VCaP (cell line): ENCODE data around the gene PACRG.

Experiments
- H3K27ac ChIP-seq: fragments of 450-650 bp; 2 replicates; pipeline ENCODE4 v1.5.1; 2017
- TF ChIP-seq, protein P1 (sequence below): fragments of 450-650 bp; conservative IDR thresholded peaks from 2 replicates; pipeline ENCODE4 v1.5.1; 2017; ENCODE audit warnings: mild to moderate bottlenecking, moderate library complexity

PACRG gene

DNA sequence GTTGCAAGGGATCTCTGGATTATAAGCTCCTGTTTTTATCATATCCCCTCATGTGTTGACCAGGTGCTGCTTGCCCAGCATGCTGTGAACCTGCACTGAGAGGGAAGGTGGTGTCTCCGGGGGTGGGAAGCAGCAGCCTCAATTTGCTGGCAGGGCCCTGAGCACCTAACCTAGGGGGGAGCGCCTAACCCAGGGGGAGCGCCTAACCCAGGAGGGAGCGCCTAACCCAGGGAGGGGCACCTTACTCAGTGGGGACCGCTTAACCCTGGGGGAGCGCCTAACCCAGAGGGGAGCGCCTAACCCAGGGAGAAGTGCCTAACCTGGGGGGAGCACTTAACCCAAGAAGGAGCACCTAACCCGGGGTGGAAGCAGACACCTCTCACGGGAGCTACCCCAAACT lies 603.5 kb downstream of the PACRG start:
- TF ChIP-seq, protein P1, sequence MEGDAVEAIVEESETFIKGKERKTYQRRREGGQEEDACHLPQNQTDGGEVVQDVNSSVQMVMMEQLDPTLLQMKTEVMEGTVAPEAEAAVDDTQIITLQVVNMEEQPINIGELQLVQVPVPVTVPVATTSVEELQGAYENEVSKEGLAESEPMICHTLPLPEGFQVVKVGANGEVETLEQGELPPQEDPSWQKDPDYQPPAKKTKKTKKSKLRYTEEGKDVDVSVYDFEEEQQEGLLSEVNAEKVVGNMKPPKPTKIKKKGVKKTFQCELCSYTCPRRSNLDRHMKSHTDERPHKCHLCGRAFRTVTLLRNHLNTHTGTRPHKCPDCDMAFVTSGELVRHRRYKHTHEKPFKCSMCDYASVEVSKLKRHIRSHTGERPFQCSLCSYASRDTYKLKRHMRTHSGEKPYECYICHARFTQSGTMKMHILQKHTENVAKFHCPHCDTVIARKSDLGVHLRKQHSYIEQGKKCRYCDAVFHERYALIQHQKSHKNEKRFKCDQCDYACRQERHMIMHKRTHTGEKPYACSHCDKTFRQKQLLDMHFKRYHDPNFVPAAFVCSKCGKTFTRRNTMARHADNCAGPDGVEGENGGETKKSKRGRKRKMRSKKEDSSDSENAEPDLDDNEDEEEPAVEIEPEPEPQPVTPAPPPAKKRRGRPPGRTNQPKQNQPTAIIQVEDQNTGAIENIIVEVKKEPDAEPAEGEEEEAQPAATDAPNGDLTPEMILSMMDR: no peak
- no peak overlapping the region for H3K27ac ChIP-seq

DNA sequence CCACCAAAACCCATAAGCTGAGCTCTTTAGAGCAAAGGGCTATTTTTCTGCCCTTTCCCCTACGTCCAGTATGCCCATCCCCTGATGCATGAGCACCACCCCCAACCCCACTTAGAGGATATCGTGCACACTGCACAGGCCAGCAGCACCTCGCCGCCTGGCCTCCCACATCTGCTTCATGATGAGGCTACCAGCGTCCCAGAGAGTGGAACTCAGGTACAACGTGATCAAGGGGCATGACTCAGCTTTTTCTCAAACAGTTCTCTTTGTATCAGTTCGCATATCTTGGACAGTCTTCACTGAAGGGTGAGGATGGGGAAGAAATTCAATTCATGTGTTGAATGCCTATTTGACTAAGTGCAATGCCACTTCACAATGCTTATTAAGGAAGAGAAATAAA lies 604.8 kb downstream of the PACRG start:
- TF ChIP-seq, protein P1: no peak
- H3K27ac ChIP-seq: no peak overlapping the region

DNA sequence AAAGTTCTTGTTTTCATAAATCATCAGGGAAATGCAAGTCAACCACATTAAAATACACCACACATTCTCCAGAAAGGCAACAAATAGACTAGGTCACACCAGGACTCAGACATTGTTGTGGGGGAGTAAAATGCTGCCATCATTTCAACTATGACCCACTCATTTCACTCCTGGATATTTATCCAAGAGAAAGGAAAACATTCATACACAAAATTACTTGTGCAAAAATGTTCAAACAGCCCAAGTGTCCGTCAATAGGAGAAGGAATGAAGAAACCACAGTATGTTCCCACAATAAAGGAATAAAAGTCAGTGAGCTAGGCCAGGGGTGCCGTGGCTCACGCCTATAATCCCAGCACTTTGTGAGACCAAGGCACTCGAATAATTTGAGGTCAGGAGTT lies 605.3 kb downstream of the PACRG start:
- H3K27ac ChIP-seq: no peak overlapping the region
- TF ChIP-seq, protein P1: no peak

DNA sequence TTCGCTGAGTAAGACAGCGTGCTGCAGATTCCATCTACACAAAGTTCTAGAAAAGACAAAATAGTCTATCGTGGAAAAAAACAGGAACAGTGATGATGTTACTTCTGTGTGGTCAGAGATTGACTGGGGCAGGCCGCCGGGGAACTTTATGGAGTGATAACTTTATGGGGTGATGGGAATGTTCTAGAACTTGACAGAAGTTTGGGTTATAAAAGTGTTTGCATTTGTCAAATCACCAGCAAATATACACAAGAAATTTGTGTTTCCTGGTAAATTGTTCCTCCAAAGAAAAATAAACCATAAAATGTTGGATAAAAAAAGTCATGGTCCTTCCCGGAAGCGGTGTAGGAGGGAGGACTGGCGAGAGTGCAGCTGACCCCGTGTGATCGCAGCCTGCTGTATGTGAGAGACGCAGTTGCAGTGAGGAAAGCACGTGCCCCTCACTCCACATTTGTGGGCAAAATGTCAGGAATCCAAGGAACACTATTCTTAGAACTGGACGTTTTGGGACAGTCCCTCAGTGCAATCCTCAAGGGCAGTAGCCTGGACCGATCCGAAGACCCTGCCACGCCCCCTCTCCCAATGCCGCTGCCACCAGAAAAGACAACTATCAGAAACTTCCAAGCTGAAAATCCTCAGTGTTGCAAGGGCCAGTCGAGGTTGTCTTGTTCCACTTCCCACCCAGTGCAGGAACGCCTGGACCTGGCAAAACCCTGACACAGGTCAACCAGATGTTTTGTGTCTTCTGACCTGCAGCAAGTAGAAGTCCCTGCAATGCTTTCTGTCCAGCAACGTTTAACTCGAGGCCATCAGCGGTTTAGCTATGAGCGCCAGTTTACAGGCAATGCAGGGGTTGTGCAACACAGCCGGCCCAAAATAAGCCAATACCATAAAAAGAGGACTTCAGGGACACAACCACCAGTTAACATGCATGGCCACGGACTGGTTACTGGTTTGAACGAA lies 606.2 kb downstream of the PACRG start:
- TF ChIP-seq, protein P1: no peak

DNA sequence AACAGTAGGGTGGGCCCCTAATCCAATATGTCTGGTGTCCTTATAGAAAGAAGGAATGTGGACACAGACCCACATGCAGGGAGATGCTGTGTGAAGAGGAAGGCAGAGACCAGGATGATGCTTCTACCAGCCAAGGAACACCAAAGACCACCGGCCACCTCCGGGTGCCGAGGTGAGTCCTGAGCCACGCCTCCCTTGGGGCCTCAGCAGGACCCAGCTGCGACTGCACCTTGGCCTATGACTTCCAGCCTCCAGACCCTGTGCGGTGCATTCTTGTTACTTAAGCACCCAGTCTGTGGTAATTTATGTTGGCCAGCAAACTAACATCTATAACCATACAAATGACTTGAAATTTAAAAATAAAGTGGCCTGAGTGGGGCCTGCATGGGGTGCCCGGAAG lies 607.3 kb downstream of the PACRG start:
- H3K27ac ChIP-seq: no peak overlapping the region
- TF ChIP-seq, protein P1: no peak

More for the DNA sequence above, 606.2 kb downstream of the PACRG start:
- no peak overlapping the region for H3K27ac ChIP-seq

DNA sequence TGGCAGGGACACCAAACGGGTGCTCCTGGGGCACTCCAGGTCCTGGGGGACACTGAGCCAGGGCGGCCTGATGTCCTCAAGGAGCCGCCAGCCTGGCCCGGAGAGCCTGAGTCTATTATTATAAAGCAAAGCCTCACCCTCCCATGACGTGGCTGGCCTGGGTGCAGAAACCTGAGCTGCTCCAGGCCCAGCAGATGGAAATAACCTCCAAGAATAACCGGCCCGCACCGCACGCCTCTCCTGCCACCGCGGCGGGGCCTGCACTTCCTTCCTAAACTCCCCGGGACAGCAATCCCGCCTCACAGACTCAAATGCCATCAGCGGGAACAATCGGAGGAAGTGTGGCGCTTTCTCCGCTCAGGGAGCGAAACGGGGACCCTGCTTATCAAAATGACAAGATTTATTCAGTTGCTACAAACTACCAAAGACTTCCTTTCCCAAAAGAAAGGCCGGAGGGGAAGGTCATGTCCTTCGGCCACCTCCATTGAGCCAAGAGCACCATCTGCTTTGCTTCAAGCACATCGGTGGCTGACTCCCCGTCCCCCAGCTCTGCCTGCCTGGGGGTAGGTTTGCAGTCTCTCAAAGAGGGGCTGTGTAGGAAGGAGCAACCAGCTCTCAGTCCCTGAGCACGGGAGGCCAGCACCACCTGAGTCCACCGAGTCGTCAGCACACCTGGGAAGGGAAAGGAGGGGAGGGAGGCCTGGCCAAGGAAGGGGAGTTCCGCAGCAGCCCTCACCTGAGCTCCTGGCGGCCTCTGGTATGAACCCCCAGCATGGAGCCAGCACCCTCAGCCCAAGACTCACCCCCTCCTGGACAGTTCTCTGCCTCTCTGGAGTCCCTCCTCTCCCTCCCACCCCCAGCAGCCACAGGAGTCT lies 608.1 kb downstream of the PACRG start:
- TF ChIP-seq, protein P1: no peak
- no peak overlapping the region for H3K27ac ChIP-seq

DNA sequence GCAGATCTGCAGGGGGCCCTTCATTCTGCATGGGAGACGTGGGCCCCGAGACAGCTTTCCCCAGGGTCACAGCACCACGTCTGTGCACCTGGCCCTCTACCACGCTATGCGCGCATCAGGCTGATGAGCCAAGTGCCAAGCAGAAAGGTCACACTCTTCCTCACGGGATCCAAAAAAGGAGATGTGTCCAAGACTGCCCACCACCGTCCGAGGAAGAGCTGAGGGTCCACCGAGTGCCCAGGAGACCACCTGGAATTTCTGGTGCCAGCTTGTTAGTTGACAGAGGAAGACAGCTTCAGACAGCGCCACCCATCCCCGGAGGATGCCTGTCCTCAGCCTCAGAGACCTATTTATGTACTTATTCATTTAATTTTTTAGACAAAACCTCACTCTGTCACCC lies 609.2 kb downstream of the PACRG start:
- TF ChIP-seq, protein P1: no peak
- H3K27ac ChIP-seq: no peak overlapping the region
